GM12873 (cell line): ENCODE data around the gene EEF1AKMT4.

Experiments
- CTCF ChIP-seq: IDR thresholded peaks from 2 replicates; pipeline ENCODE4 v1.5.1; 2012; ENCODE audit warnings: low read depth, mild to moderate bottlenecking, moderate library complexity, low read length, control low read depth; ENCODE audit not compliant: insufficient read depth; ENCODE audit errors: missing control alignments

The EEF1AKMT4 gene

GRCh38 chr3:184249412-184250166, at the start of gene EEF1AKMT4:
EEF1AKMT4 (plus strand) TSS chr3:184249672; CDS start chr3:184249695, 23 bp downstream.
- peak; percentile 43 for TF ChIP-seq CTCF

- no peak for TF ChIP-seq CTCF
Observed at GRCh38 chr3:184200825-184201224, 48.6 kb upstream of the EEF1AKMT4 start.

- no peak for TF ChIP-seq CTCF
Observed at GRCh38 chr3:184203526-184203925, 45.9 kb upstream of the EEF1AKMT4 start.

- no peak for TF ChIP-seq CTCF
Observed at GRCh38 chr3:184209146-184209923, 40.1 kb upstream of the EEF1AKMT4 start.

- no peak for TF ChIP-seq CTCF
Observed at GRCh38 chr3:184211297-184211696, 38.2 kb upstream of the EEF1AKMT4 start.

GRCh38 chr3:184211718-184212117, 37.8 kb upstream of the EEF1AKMT4 start:
- TF ChIP-seq CTCF, result no peak

- no peak for TF ChIP-seq CTCF
Observed at GRCh38 chr3:184218814-184219213, 30.7 kb upstream of the EEF1AKMT4 start.
